Stimulated activated CD4-positive, alpha-beta T cell treated with anti-CD3 and anti-CD28 coated beads, Interleukin-15, amount 100 ng/mL, for 1 hour (primary cell): ENCODE measurements around the gene CFAP251.

Source experiments
- DNase-seq, 2 donors: peaks; one replicate each; pipeline ENCODE4 v3.0.0-alpha.2; 2020; ENCODE audit warnings: low read depth in 1 of 2, low spot score in 1 of 2

CFAP251 gene

GRCh38 chr12:121946313-121947025 lies 28.1 kb downstream of the CFAP251 start:
- DNase-seq, result no peak

GRCh38 chr12:121947981-121948380 lies 29.6 kb downstream of the CFAP251 start:
- no peak for DNase-seq

GRCh38 chr12:121949648-121950397 lies 31.4 kb downstream of the CFAP251 start:
- no peak for DNase-seq

- DNase-seq, result no peak
Observed at GRCh38 chr12:121953117-121953692, 34.8 kb downstream of the CFAP251 start.

GRCh38 chr12:121953695-121954094 lies 35.3 kb downstream of the CFAP251 start:
- DNase-seq, result no peak

GRCh38 chr12:121955258-121956237 lies 37.2 kb downstream of the CFAP251 start:
- no peak for DNase-seq

GRCh38 chr12:121957861-121958515 lies 39.6 kb downstream of the CFAP251 start:
- no peak for DNase-seq

GRCh38 chr12:121958541-121959240 lies 40.3 kb downstream of the CFAP251 start:
- DNase-seq, result no peak

- DNase-seq, result no peak
Observed at GRCh38 chr12:121960541-121960940, 42.1 kb downstream of the CFAP251 start.

- DNase-seq, result no peak
Observed at GRCh38 chr12:121961195-121961879, 42.9 kb downstream of the CFAP251 start.

- no peak for DNase-seq
Observed at GRCh38 chr12:121963341-121964018, 45.1 kb downstream of the CFAP251 start.

- DNase-seq, result no peak
Observed at GRCh38 chr12:121964813-121965643, 46.6 kb downstream of the CFAP251 start.

- no peak for DNase-seq
Observed at GRCh38 chr12:121966959-121967358, 48.6 kb downstream of the CFAP251 start.

- DNase-seq, result no peak
Observed at GRCh38 chr12:121968876-121969275, 50.5 kb downstream of the CFAP251 start.

- DNase-seq, result no peak
Observed at GRCh38 chr12:121969726-121970125, 51.3 kb downstream of the CFAP251 start.

- no peak for DNase-seq
Observed at GRCh38 chr12:121970581-121971300, 52.3 kb downstream of the CFAP251 start.
